Activated CD8-positive, alpha-beta T cell treated with anti-CD3 and anti-CD28 coated beads for 36 hours (primary cell): ENCODE measurements around the gene ROCK2. TPM values are rescaled to one million over a fixed set of nuclear protein-coding genes. Genes with fewer than 3 reads are reported as not detected.

Source experiments
- ATAC-seq: fragments of 200-7000 bp; cut with Tn5 transposase; one replicate; pipeline ENCODE4 v1.10.0; 2021; ENCODE audit warnings: mild to moderate bottlenecking, moderate library complexity
- CTCF ChIA-PET: fragments of 350-600 bp; sonication (Branson Sonifier 250); formaldehyde crosslinking; loops from one replicate; lab custom pipeline; 2021; ENCODE audit warnings: antibody characterized with exemption; lab: Charles Lee
- POLR2A ChIA-PET: fragments of 350-600 bp; sonication (Branson Sonifier 250); formaldehyde crosslinking; loops from one replicate; lab custom pipeline; 2021; ENCODE audit warnings: antibody characterized with exemption; lab: Charles Lee
- DNase-seq: peaks from one replicate; pipeline ENCODE4 v3.0.0-alpha.2; 2020
- H3K27ac Mint-ChIP-seq: one replicate; pipeline ENCODE4 v1.8.0; 2021; ENCODE audit warnings: mild to moderate bottlenecking, mixed read lengths
- H3K27me3 Mint-ChIP-seq: one replicate; pipeline ENCODE4 v1.8.0; 2021; ENCODE audit warnings: mixed read lengths
- H3K36me3 Mint-ChIP-seq: one replicate; pipeline ENCODE4 v1.8.0; 2021; ENCODE audit warnings: low read depth, mixed read lengths
- H3K4me1 Mint-ChIP-seq: one replicate; pipeline ENCODE4 v1.8.0; 2021; ENCODE audit warnings: low read depth, mixed read lengths
- H3K4me3 Mint-ChIP-seq: one replicate; pipeline ENCODE4 v1.8.0; 2021; ENCODE audit warnings: mild to moderate bottlenecking, moderate library complexity, mixed read lengths
- H3K9me3 Mint-ChIP-seq: one replicate; pipeline ENCODE4 v1.8.0; 2021; ENCODE audit warnings: mixed read lengths
- intact Hi-C: fragments of 100-400 bp; cut with micrococcal nuclease; formaldehyde crosslinking; loops from one replicate; pipeline ENCODE4 v1.10.0; 2022
- total RNA-seq, 2 experiments: library from RNA; stranded (reverse); gene quantifications; one replicate each; pipeline ENCODE4 v1.2.3, GENCODE V29; 2021
- TF ChIP-seq, protein P1 (sequence below): fragments of 200-600 bp; IDR thresholded peaks from one replicate; pipeline ENCODE4 v1.8.0; 2022; ENCODE audit warnings: antibody characterized with exemption, mild to moderate bottlenecking

The ROCK2 gene
- total RNA-seq, 2 experiments from 2014 or later = 12.7 to 13.9 TPM

DNA sequence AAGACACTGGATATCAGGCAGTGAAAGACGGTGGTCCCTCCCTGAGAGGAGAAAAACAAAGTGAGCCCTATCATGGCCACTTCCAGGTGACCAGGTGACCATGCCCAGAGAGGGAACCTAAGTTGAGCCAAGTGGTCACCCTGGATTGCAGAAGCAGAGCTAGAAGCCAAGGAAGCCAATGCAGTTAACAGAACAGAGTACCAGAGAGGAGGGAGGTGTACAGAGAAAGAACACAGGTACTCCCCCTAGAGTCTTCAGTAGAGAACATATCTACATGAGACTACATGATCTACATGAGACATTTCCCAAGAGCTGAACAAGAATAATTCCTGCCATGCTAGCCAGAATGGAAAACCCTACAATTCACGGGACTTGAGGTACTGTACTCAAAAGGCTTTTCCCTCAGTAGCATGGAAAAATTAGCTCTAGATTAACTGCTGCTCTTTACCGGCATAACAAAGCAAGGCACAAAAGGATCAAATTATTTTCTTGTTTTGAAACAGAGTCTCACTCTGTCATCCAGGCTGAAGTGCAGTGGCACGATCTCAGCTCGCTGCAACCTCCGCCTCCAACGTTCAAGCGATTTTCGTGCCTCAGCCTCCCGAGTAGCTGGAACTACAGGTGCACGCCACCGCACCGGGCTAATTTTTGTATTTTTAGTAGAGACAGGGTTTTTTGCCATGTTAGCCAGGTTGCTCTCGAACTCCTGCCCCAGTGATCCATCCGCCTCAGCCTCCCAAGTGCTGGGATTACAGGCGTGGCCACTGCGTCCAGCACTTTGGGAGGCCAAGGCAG, 23.5 kb downstream of the ROCK2 start:
- DNase-seq (no peak), ATAC-seq (no peak)
- Mint-ChIP-seq H3K4me3 (no peak overlapping the region), H3K27me3 (no peaks in the 10 kb centered on the region), H3K36me3 (peaks cover 3% of the 10 kb centered on the region), H3K9me3 (no peaks in the 10 kb centered on the region), H3K27ac (no peak overlapping the region), H3K4me1 (peaks cover 6% of the 10 kb centered on the region)
- intact Hi-C loops = no loop called here
- TF ChIP-seq, protein P1, sequence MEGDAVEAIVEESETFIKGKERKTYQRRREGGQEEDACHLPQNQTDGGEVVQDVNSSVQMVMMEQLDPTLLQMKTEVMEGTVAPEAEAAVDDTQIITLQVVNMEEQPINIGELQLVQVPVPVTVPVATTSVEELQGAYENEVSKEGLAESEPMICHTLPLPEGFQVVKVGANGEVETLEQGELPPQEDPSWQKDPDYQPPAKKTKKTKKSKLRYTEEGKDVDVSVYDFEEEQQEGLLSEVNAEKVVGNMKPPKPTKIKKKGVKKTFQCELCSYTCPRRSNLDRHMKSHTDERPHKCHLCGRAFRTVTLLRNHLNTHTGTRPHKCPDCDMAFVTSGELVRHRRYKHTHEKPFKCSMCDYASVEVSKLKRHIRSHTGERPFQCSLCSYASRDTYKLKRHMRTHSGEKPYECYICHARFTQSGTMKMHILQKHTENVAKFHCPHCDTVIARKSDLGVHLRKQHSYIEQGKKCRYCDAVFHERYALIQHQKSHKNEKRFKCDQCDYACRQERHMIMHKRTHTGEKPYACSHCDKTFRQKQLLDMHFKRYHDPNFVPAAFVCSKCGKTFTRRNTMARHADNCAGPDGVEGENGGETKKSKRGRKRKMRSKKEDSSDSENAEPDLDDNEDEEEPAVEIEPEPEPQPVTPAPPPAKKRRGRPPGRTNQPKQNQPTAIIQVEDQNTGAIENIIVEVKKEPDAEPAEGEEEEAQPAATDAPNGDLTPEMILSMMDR = no peak
- CTCF ChIA-PET = interaction anchor here (0.8 to 0.9 kb wide), 2 partner anchors 18 to 187 kb away, joined by 3 to 4 read pairs; no protein-coding TSS in a partner anchor
- POLR2A ChIA-PET = no interaction called here

DNA sequence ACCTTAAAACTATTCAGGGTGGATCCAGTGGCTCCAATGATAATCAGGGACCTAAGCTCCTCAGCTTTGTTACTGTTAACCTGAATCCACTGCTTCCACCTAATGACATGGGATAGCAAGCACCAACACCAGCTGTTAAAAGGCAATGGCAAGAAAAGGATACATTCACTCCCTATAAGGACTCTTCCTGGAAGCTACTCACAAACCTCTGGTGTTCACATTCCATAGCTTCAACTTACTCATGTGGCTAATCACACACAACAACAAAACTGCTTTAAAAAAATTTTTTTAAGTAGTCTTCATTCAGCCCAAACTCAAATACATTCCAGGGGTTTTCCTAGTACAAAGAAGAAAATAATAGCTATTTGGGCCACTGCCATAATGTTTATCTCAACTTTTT, 24.5 kb downstream of the ROCK2 start:
- ATAC-seq = no peak

DNA sequence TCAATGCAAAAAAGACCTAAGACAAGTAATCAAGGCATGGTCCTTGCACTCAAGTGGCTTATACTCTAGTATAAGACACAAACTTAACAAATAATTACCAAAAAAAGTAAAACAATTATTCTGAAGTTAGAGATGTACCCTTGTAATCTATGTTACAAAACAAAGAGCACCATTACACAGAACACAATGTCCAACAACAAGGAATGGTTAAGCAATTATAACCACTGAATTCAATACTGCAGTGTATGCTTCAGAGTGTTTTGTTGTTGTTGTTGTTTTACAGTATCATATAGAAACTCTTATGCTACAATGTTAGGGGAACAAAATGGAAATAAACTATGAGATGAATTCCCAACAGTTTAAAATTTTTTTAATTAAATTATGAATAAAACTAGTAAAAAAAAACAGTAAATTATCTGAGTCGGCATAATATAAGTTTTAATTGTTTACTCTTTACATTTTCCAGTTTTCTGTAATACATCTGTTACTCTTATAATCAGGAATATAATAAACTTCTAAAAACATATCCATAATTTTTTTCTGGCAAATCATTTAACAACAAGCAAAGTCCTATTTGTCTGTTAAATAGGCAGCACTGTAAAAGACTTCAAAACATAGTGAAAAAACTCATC, 29.2 kb downstream of the ROCK2 start:
- H3K4me1 Mint-ChIP-seq = peaks cover 20% of the 10 kb centered on the region
- ChIA-PET POLR2A (no interaction called here), CTCF (interaction anchor here (1.2 to 2.0 kb wide), 2 partner anchors 183 to 579 kb away, joined by 4 to 7 read pairs; a partner anchor contains a TSS)
- no peaks in the 10 kb centered on the region for H3K9me3 Mint-ChIP-seq
- H3K27ac Mint-ChIP-seq = no peak overlapping the region
- peaks cover 3% of the 10 kb centered on the region for H3K36me3 Mint-ChIP-seq
- H3K27me3 Mint-ChIP-seq = no peaks in the 10 kb centered on the region
- TF ChIP-seq, protein P1 = no peak
- H3K4me3 Mint-ChIP-seq = no peak overlapping the region
- intact Hi-C loops = no loop called here
- no peak for DNase-seq
- ATAC-seq = no peak

More for the DNA sequence above, 24.5 kb downstream of the ROCK2 start:
- TF ChIP-seq, protein P1 = no peak
- Mint-ChIP-seq H3K9me3 (no peaks in the 10 kb centered on the region), H3K27me3 (no peaks in the 10 kb centered on the region), H3K27ac (no peak overlapping the region), H3K4me3 (no peak overlapping the region), H3K36me3 (peaks cover 3% of the 10 kb centered on the region), H3K4me1 (peaks cover 6% of the 10 kb centered on the region)
- intact Hi-C loops = no loop called here
- no peak for DNase-seq
- ChIA-PET POLR2A (no interaction called here), CTCF (interaction anchor here (0.8 to 0.9 kb wide), 2 partner anchors 12 to 17 kb away, joined by 3 to 4 read pairs; no protein-coding TSS in a partner anchor)

DNA sequence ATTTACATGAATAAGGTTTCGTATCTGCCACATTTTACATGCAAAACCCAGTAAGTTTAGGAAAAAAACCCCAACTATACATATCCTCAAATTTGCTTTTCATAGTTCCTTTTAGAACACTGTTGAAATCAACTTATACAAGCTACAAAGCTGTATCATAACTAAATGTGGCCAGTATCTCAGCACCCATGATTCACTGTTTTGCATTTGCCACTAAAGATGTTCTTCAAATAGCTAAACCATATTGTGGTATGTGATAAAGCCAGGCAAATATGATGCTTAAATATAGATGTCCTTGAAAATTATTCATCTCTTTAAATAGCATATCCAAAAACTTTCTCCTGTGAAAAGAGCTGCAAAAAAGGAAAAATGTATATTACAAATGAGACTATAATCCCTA, 29.9 kb downstream of the ROCK2 start:
- intact Hi-C loops = no loop called here
- ChIA-PET CTCF (interaction anchor here (1.2 kb wide), 1 partner anchor 578 kb away, joined by 4 read pairs; no protein-coding TSS in a partner anchor), POLR2A (no interaction called here)
- TF ChIP-seq, protein P1 = no peak
- no peaks in the 10 kb centered on the region for H3K27me3 Mint-ChIP-seq
- no peak overlapping the region for H3K4me3 Mint-ChIP-seq
- H3K36me3 Mint-ChIP-seq = peaks cover 3% of the 10 kb centered on the region
- no peaks in the 10 kb centered on the region for H3K9me3 Mint-ChIP-seq
- ATAC-seq = no peak
- DNase-seq = no peak
- H3K4me1 Mint-ChIP-seq = peaks cover 20% of the 10 kb centered on the region
- H3K27ac Mint-ChIP-seq = no peak overlapping the region
